ENCODE data around the gene EIF4G1. TPM values are rescaled to one million over a fixed set of nuclear protein-coding genes. Genes with fewer than 3 reads are reported as not detected.

Gene EIF4G1
- total RNA-seq, 1 experiment from 2014 or later = 532 TPM

- peak; percentile 97 for DNase-seq
- Histone ChIP-seq H3T11ph (ENCODE audit: low read length) (no peak within 1 kb of the TSS), H2BK120ac (ENCODE audit: low read depth, low read length, poor library complexity, severe bottlenecking) (no peak within 1 kb of the TSS), H2BK20ac (ENCODE audit: low read depth, low read length, poor library complexity, severe bottlenecking) (no peak within 1 kb of the TSS), H3K23ac (ENCODE audit: insufficient read length, low read depth, low read length) (no peak within 1 kb of the TSS), H4K20me1 (ENCODE audit: control insufficient read depth, insufficient read depth, insufficient read length) (no peaks in the 10 kb centered on the region), H3K9me3 (ENCODE audit: control insufficient read depth, low read depth, low read length) (no peaks in the 10 kb centered on the region), H3K4me2 (ENCODE audit: insufficient read depth, insufficient read length, low read length) (peak within 1 kb of the TSS; percentile 74), H3K27ac (ENCODE audit: insufficient read length, low read depth, low read length) (no peak within 1 kb of the TSS), H2BK5ac (ENCODE audit: insufficient read length, low read length) (no peak within 1 kb of the TSS), H4K5ac (ENCODE audit: insufficient read length, low read depth, low read length) (no peak within 1 kb of the TSS), H2BK15ac (ENCODE audit: low read depth, low read length) (no peak within 1 kb of the TSS), H2AFZ (ENCODE audit: low read length) (no peak within 1 kb of the TSS), H3K9ac (ENCODE audit: extremely low read depth, insufficient read length, low read length) (peak within 1 kb of the TSS; percentile 89), H3K4me1 (ENCODE audit: insufficient read depth, low read length) (no peaks in the 10 kb centered on the region), H4K8ac (replicated peaks; ENCODE audit: insufficient read length, low read depth, low read length) (no peak within 1 kb of the TSS), H3K79me1 (ENCODE audit: insufficient read depth, low read depth, low read length, poor library complexity, severe bottlenecking) (no peaks in the 10 kb centered on the region), H2BK12ac (ENCODE audit: insufficient read length, low read depth, low read length) (no peak within 1 kb of the TSS), H2AK5ac (ENCODE audit: insufficient read length, low read length) (no peak within 1 kb of the TSS), H3K79me2 (ENCODE audit: insufficient read depth, low read length) (peaks cover 11% of the 10 kb centered on the region; the same call in 1 of the 2 replicates), H3K18ac (ENCODE audit: insufficient read length, low read depth, low read length) (no peak within 1 kb of the TSS), H3K27me3 (ENCODE audit: insufficient read depth, low read length) (no peaks in the 10 kb centered on the region), H3K56ac (ENCODE audit: insufficient read length, low read depth, low read length) (no peak within 1 kb of the TSS), H3K4ac (ENCODE audit: low read depth, low read length) (no peak within 1 kb of the TSS), H3K14ac (ENCODE audit: insufficient read depth, low read length) (peak within 1 kb of the TSS; percentile 77), H4K91ac (ENCODE audit: insufficient read length, low read depth, low read length) (no peak within 1 kb of the TSS), H3K23me2 (ENCODE audit: insufficient read length, low read depth, low read length, poor library complexity, severe bottlenecking) (peaks cover 6% of the 10 kb centered on the region)
- peaks cover 36 to 45% (median 44%) of the 10 kb centered on the region in 3 experiments for H3K36me3 Mint-ChIP-seq (ENCODE audit: insufficient read depth in 1 of 3, low read depth in 3 of 3)
- H3K4me1 Mint-ChIP-seq = peaks cover 9 to 11% of the 10 kb centered on the region in 2 experiments
- no CpG with 5 or more reads among the region's 78 CpGs for WGBS (ENCODE audit: extremely low coverage, insufficient read length, low lambda C conversion rate)
- peak within 1 kb of the TSS; percentile 88 to 90 (median 89) for H3K27ac Mint-ChIP-seq
- H3K9me3 Mint-ChIP-seq = no peaks in the 10 kb centered on the region; a peak in 1 of 5 replicates
- H3K4me3 Mint-ChIP-seq = peak within 1 kb of the TSS; percentile 96 to 99
- peaks cover 3% of the 10 kb centered on the region; the same call in 1 of the 2 replicates for H3K27me3 Mint-ChIP-seq (ENCODE audit: low read depth)
- no peak for TF ChIP-seq CTCF (conservative IDR thresholded peaks at IDR 0.05)
Measured at GRCh38 chr3:184298759-184299487, 15.5 kb upstream of the EIF4G1 start, which contains the start of gene PSMD2. PSMD2 (plus strand) TSS chr3:184299241; CDS start chr3:184299267, 26 bp downstream.
